ENCODE results near the gene DIRAS1. TPM values are rescaled to one million over a fixed set of nuclear protein-coding genes. Genes with fewer than 3 reads are reported as not detected.

The DIRAS1 gene
- total and polyA plus RNA-seq, 2 of the 4 experiments (the other 2 are of a cell fraction), result 1.4 to 10.3 TPM

DNA sequence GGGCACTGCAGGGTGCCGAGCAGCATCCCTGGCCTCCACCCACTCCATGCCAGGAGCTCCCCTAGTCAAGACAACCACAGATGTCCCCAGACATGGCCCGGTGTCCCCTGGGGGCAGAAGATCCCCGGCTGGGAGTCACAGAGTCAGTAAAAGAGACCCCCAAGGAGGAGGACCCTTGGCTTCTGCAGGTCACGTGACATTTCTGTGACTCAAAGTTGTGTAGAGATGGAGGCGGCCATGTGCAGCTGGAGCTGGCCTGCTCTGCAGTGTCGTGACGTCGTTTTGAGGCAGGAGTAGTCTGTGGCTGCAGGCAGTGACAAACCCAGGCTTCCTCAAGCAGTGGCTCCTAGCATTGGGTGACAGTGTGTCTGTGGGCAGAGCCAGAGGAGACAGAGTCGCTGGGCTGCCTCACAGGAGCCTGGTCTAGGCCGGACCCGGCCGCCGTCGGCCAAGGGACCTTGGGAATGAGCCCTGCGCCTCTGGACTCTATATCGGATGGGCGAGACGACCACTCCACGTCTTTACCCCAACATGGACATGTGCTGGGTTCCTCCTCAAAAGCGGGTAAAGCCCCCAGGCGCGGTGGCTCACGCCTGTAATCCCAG is 7.7 kb upstream of the DIRAS1 start:
- H3K4ac ChIP-seq (ENCODE audit: low read depth, low read length), result no peak overlapping the region
- dilution Hi-C loops (cut with HindIII; ENCODE audit: low sequenced_read_pairs, unreplicated experiment), result no loop called here
- H3K27ac ChIP-seq (ENCODE audit: insufficient read depth, low read length), result no peak overlapping the region
- H2BK15ac ChIP-seq (ENCODE audit: low read depth, low read length), result no peak overlapping the region
- no peak overlapping the region for H3K4me3 ChIP-seq (ENCODE audit: insufficient read depth, low read depth, low read length)
- no peak overlapping the region for H2BK120ac ChIP-seq (ENCODE audit: low read depth, low read length)
- no peak overlapping the region for H2AK9ac ChIP-seq (replicated peaks; ENCODE audit: low read depth, low read length, poor library complexity)
- no peak overlapping the region for H4K5ac ChIP-seq (ENCODE audit: low read depth, low read length)
- BruUV-seq (replicated peaks), result no TSS peak
- no peak overlapping the region for H3K9ac ChIP-seq (ENCODE audit: low read depth, low read length)
- no peak overlapping the region for H3K4me2 ChIP-seq (ENCODE audit: low read depth, low read length)
- no peak for ATAC-seq (ENCODE audit: low read depth)
- H3K9me3 ChIP-seq (ENCODE audit: control insufficient read depth, insufficient read depth, low read length), result no peaks in the 10 kb centered on the region
- H2AK5ac ChIP-seq (ENCODE audit: low read depth, low read length), result no peak overlapping the region
- H3K27me3 ChIP-seq (ENCODE audit: control insufficient read depth, insufficient read depth, low read length), result peaks cover 14% of the 10 kb centered on the region
- no peak for DNase-seq
- H3K36me3 ChIP-seq (ENCODE audit: control insufficient read depth, insufficient read depth, low read length), result no peaks in the 10 kb centered on the region; the same call in 1 of the 2 replicates
- no peak overlapping the region for H3K18ac ChIP-seq (ENCODE audit: low read depth, low read length)
- H3K56ac ChIP-seq (ENCODE audit: extremely low read depth, insufficient read depth, low read length), result no peak overlapping the region
- CTCF ChIA-PET, result no interaction called here
- intact Hi-C loops (cut with micrococcal nuclease), result no loop called here
- in situ Hi-C loops (cut with MboI; ENCODE audit: low sequenced_read_pairs), result no loop called here
- no peak overlapping the region for H3K23ac ChIP-seq (ENCODE audit: low read depth, low read length)
- H3K9me1 ChIP-seq (ENCODE audit: insufficient read depth, low read length), result no peaks in the 10 kb centered on the region
- no peak overlapping the region for H2AFZ ChIP-seq (replicated peaks; ENCODE audit: low read length, poor library complexity)
- H3K14ac ChIP-seq (replicated peaks; ENCODE audit: low read depth, low read length), result no peak overlapping the region
- POLR2A ChIA-PET (ENCODE audit: unreplicated experiment), result no interaction called here
- H4K91ac ChIP-seq (ENCODE audit: insufficient read depth, low read depth, low read length), result no peak overlapping the region
- no peak overlapping the region for H2BK20ac ChIP-seq (ENCODE audit: low read depth, low read length)
- WGBS, 2 experiments (ENCODE audit: extremely low coverage in 2 of 2, insufficient read length in 1 of 2), result 88% methylated on average over 3 of the region's 23 CpGs; no CpG with 5 or more reads in 1 of the 2 experiments
- H2BK5ac ChIP-seq (ENCODE audit: low read depth, low read length, poor library complexity, severe bottlenecking), result no peak overlapping the region
- no peaks in the 10 kb centered on the region for H3K79me1 ChIP-seq (ENCODE audit: low read depth in 1 of 2, low read length in 2 of 2)
- H4K20me1 ChIP-seq (ENCODE audit: insufficient read depth, low read length), result no peaks in the 10 kb centered on the region; the same call in 1 of the 2 replicates
- H3K4me1 ChIP-seq (ENCODE audit: control insufficient read depth, insufficient read depth, low read length), result 0 out of 2 replicates have a peak, but pooled peaks cover 2% of the 10 kb centered on the region
- H4K8ac ChIP-seq (ENCODE audit: low read depth in 2 of 2, low read length in 2 of 2), result no peak overlapping the region
- TF ChIP-seq NFE2L2 (IDR thresholded peaks at IDR 0.05; ENCODE audit: low read depth, low read length) (no peak), MAZ (IDR thresholded peaks at IDR 0.05; ENCODE audit: borderline replicate concordance, low read depth, low read length) (no peak), BHLHE40 (IDR thresholded peaks at IDR 0.05; ENCODE audit: low read depth, low read length) (no peak), RAD21 (IDR thresholded peaks at IDR 0.05; ENCODE audit: low read length) (no peak), POLR2A (IDR thresholded peaks at IDR 0.05; ENCODE audit: low read depth, low read length) (no peak), MAFK (IDR thresholded peaks at IDR 0.05; ENCODE audit: low read depth, low read length) (no peak), FOS (IDR thresholded peaks at IDR 0.05; ENCODE audit: low read depth, low read length) (no peak), SMC3 (IDR thresholded peaks at IDR 0.05; ENCODE audit: low read depth, low read length) (no peak), RFX5 (IDR thresholded peaks at IDR 0.05; ENCODE audit: low read depth, low read length) (no peak), RCOR1 (IDR thresholded peaks at IDR 0.05; ENCODE audit: insufficient replicate concordance, low read length) (no peak), MXI1 (IDR thresholded peaks at IDR 0.05; ENCODE audit: borderline replicate concordance, low read depth, low read length) (no peak), CHD1 (IDR thresholded peaks at IDR 0.05; ENCODE audit: low read depth, low read length) (no peak), CEBPB (IDR thresholded peaks at IDR 0.05; ENCODE audit: low read depth, low read length) (no peak)
- TF ChIP-seq, protein P1, sequence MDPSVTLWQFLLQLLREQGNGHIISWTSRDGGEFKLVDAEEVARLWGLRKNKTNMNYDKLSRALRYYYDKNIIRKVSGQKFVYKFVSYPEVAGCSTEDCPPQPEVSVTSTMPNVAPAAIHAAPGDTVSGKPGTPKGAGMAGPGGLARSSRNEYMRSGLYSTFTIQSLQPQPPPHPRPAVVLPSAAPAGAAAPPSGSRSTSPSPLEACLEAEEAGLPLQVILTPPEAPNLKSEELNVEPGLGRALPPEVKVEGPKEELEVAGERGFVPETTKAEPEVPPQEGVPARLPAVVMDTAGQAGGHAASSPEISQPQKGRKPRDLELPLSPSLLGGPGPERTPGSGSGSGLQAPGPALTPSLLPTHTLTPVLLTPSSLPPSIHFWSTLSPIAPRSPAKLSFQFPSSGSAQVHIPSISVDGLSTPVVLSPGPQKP (IDR thresholded peaks at IDR 0.05; ENCODE audit: borderline replicate concordance, low read depth, low read length), result no peak
- TF ChIP-seq, protein P2, sequence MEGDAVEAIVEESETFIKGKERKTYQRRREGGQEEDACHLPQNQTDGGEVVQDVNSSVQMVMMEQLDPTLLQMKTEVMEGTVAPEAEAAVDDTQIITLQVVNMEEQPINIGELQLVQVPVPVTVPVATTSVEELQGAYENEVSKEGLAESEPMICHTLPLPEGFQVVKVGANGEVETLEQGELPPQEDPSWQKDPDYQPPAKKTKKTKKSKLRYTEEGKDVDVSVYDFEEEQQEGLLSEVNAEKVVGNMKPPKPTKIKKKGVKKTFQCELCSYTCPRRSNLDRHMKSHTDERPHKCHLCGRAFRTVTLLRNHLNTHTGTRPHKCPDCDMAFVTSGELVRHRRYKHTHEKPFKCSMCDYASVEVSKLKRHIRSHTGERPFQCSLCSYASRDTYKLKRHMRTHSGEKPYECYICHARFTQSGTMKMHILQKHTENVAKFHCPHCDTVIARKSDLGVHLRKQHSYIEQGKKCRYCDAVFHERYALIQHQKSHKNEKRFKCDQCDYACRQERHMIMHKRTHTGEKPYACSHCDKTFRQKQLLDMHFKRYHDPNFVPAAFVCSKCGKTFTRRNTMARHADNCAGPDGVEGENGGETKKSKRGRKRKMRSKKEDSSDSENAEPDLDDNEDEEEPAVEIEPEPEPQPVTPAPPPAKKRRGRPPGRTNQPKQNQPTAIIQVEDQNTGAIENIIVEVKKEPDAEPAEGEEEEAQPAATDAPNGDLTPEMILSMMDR (conservative IDR thresholded peaks at IDR 0.05; ENCODE audit: low read depth, low read length), result no peak
- TF ChIP-seq, protein P3, sequence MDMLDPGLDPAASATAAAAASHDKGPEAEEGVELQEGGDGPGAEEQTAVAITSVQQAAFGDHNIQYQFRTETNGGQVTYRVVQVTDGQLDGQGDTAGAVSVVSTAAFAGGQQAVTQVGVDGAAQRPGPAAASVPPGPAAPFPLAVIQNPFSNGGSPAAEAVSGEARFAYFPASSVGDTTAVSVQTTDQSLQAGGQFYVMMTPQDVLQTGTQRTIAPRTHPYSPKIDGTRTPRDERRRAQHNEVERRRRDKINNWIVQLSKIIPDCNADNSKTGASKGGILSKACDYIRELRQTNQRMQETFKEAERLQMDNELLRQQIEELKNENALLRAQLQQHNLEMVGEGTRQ (IDR thresholded peaks at IDR 0.05; ENCODE audit: low read depth, low read length), result no peak
